Astrocyte (in vitro differentiated cells and primary cell): ENCODE data around the gene THSD7B.

Experiments
- CTCF ChIP-seq: IDR thresholded peaks from 2 replicates; pipeline ENCODE4 v1.5.1; 2011; ENCODE audit warnings: low read depth, mild to moderate bottlenecking, inconsistent platforms, low read length, moderate library complexity; ENCODE audit not compliant: insufficient read depth
- EZH2 ChIP-seq: IDR thresholded peaks from 2 replicates; pipeline ENCODE4 v1.6.1; 2012; ENCODE audit warnings: mild to moderate bottlenecking, low read length, inconsistent platforms; ENCODE audit not compliant: insufficient read depth

GRCh38 chr2:136798766-136799165, 33.4 kb downstream of the THSD7B start:
- TF ChIP-seq CTCF (no peak), EZH2 (no peak)
